ENCODE measurements around the gene MOSPD2. TPM values are rescaled to one million over a fixed set of nuclear protein-coding genes. Genes with fewer than 3 reads are reported as not detected.

MOSPD2 gene
- total RNA-seq = 9.8 and 12.9 TPM in 2 replicates

GRCh38 chrX:14872851-14873675, at the start of gene MOSPD2, which contains the start of gene FANCB:
MOSPD2 (plus strand) TSS chrX:14873421; CDS start chrX:14873529, 108 bp downstream.
FANCB (minus strand) TSS chrX:14873069; CDS start chrX:14865510, 7,559 bp downstream.

Other genes starting within 250 kb of the MOSPD2 start
- gene FANCB, start 352 bp upstream of the MOSPD2 start, total RNA-seq = 2.2 and 3.6 TPM in 2 replicates